Measurements from ENCODE around the gene HLA-DQA1. TPM values are rescaled to one million over a fixed set of nuclear protein-coding genes. Genes with fewer than 3 reads are reported as not detected.

The HLA-DQA1 gene
- total and polyA plus RNA-seq, 8 donors = 1.1 to 16.2 (median 6.4) TPM; not detected in 3

DNA sequence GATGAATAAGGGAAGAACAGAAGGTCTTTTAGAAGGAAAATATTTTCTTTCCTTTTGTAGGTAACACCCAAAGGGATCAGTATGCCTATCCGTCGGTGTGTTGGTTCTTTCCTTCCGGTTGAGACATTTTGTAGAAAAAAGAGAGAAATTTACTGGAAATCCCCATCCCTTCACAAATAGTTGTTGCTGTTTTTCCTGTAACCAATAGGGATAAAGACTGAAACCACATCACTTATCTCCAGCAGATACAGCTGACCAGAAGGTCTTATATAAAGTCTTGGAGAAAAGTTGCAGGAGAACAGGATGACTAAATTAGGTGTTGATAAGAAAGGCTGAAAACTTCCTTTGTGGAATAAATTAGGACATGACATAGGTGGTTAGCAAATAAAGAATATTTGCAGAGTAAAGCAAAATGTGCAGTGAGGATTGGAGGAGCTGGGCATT is 32.8 kb upstream of the HLA-DQA1 start:
- Histone ChIP-seq H3K4me3 (no peak overlapping the region), H3K9me3 (no peaks in the 10 kb centered on the region), H3K27ac (no peak overlapping the region), H3K27me3 (no peaks in the 10 kb centered on the region), H3K36me3 (no peaks in the 10 kb centered on the region), H3K4me1 (peaks cover 0 to 4% (median 0%) of the 10 kb centered on the region in 4 donors)
- intact Hi-C loops (cut with DNase I; ENCODE audit: low total_unique reads) = no loop called here
- 0 to 25% (median 2%) methylated on average over 3 of the region's 3 CpGs for WGBS, 5 donors
- no peak for DNase-seq
- TF ChIP-seq POLR2AphosphoS5 (IDR thresholded peaks at IDR 0.05) (no peak), POLR2A (IDR thresholded peaks at IDR 0.05) (no peak), EP300 (IDR thresholded peaks at IDR 0.05) (no peak), CTCF (IDR thresholded peaks at IDR 0.05) (no peak)

GRCh38 chr6:32607263-32607987 is 29.8 kb upstream of the HLA-DQA1 start:
- WGBS, 5 donors = 57 to 89% (median 88%) methylated on average over 3 to 4 of the region's 4 CpGs
- no peak overlapping the region for H3K4me3 ChIP-seq
- no peak for DNase-seq
- TF ChIP-seq EP300 (IDR thresholded peaks at IDR 0.05) = no peak
- no peak for TF ChIP-seq POLR2A (IDR thresholded peaks at IDR 0.05)
- TF ChIP-seq CTCF (IDR thresholded peaks at IDR 0.05) = no peak
- no peak for TF ChIP-seq POLR2AphosphoS5 (IDR thresholded peaks at IDR 0.05)
- H3K4me1 ChIP-seq = peaks cover 0 to 11% (median 0%) of the 10 kb centered on the region in 4 donors
- H3K27me3 ChIP-seq = no peaks in the 10 kb centered on the region
- no peaks in the 10 kb centered on the region for H3K36me3 ChIP-seq
- no peak overlapping the region for H3K27ac ChIP-seq
- no peaks in the 10 kb centered on the region for H3K9me3 ChIP-seq
- intact Hi-C loops (cut with DNase I; ENCODE audit: low total_unique reads) = no loop called here

DNA sequence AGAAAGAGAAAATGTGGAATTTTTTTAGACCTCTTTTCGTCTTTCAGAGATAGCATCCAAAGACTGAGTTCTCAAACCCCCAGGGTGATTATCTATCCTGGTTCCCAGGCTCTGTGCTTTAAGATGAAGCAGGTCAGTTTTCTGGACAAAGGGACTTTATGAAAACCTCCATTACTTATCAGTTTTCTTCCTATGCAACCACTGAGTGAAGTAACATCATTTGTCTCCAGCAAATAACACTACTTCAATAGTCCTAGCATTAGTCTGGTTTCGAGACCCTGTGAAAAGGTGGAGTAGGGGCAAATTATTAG is 29.3 kb upstream of the HLA-DQA1 start:
- Histone ChIP-seq H3K27me3 (no peaks in the 10 kb centered on the region), H3K27ac (no peak overlapping the region), H3K4me3 (no peak overlapping the region), H3K36me3 (no peaks in the 10 kb centered on the region), H3K9me3 (no peaks in the 10 kb centered on the region), H3K4me1 (peaks cover 0 to 11% (median 0%) of the 10 kb centered on the region in 4 donors)
- DNase-seq = no peak
- no peak for TF ChIP-seq POLR2AphosphoS5 (IDR thresholded peaks at IDR 0.05)
- TF ChIP-seq CTCF (IDR thresholded peaks at IDR 0.05) = no peak
- TF ChIP-seq POLR2A (IDR thresholded peaks at IDR 0.05) = no peak
- no peak for TF ChIP-seq EP300 (IDR thresholded peaks at IDR 0.05)
- 43 to 79% (median 48%) methylated on average over 2 of the region's 2 CpGs for WGBS, 5 donors
- intact Hi-C loops (cut with DNase I; ENCODE audit: low total_unique reads) = no loop called here

GRCh38 chr6:32608362-32608761 is 28.8 kb upstream of the HLA-DQA1 start:
- H3K27ac ChIP-seq = no peak overlapping the region

More at GRCh38 chr6:32608362-32608761, 28.8 kb upstream of the HLA-DQA1 start:
- TF ChIP-seq EP300 (IDR thresholded peaks at IDR 0.05) (no peak), POLR2AphosphoS5 (IDR thresholded peaks at IDR 0.05) (no peak), CTCF (IDR thresholded peaks at IDR 0.05) (no peak), POLR2A (IDR thresholded peaks at IDR 0.05) (no peak)
- H3K4me1 ChIP-seq = peaks cover 0 to 11% (median 0%) of the 10 kb centered on the region in 4 donors
- 31 to 65% (median 48%) methylated on average over 2 to 3 of the region's 3 CpGs for WGBS, 5 donors
- no peak for DNase-seq
- H3K9me3 ChIP-seq = no peaks in the 10 kb centered on the region
- H3K27me3 ChIP-seq = no peaks in the 10 kb centered on the region
- intact Hi-C loops (cut with DNase I; ENCODE audit: low total_unique reads) = no loop called here
- no peak overlapping the region for H3K4me3 ChIP-seq
- no peaks in the 10 kb centered on the region for H3K36me3 ChIP-seq

Measured in stomach (tissue), 9 donors.